ENCODE measurements around the gene BTBD8.

DNA sequence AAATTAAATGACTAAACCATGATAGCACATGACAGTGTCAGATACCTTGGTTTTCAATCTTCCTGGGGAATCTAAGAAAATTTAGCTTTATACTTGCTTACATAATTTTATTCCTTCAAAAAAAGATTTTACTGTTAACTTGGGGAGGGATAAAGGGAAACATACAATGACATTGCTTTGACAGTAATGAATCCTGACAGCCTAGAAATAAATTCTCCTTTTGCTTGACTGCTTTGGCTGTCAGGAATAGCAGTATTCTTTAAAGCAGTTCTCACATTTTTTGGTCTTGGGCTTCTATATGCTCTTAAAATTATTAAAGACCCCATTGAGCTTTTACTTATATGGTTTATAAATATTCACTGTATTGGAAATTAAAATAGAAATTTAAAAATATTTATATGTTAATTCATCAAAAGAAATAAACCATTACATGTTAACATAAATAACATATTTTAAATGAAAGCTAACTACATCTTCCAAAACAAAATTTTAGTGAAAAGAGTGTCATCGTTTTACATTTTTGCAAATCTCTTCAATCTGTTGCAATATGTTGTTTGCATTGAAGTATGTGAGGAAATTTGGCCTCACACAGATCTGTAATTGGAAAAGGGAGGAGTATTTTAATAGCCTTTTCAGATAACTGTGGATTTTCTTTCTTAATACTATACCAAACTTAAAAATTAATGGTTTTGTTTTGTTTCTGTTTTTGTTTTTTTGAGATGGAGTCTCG lies 34.2 kb upstream of the BTBD8 start:
- no peak for TF ChIP-seq EP300 (IDR thresholded peaks at IDR 0.05; ENCODE audit: borderline replicate concordance in 1 of 2, low read depth in 1 of 2, low read length in 1 of 2)
- TF ChIP-seq, protein P1, sequence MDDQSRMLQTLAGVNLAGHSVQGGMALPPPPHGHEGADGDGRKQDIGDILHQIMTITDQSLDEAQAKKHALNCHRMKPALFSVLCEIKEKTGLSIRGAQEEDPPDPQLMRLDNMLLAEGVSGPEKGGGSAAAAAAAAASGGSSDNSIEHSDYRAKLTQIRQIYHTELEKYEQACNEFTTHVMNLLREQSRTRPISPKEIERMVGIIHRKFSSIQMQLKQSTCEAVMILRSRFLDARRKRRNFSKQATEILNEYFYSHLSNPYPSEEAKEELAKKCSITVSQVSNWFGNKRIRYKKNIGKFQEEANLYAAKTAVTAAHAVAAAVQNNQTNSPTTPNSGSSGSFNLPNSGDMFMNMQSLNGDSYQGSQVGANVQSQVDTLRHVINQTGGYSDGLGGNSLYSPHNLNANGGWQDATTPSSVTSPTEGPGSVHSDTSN (IDR thresholded peaks at IDR 0.05) = no peak
- TF ChIP-seq, protein P2, sequence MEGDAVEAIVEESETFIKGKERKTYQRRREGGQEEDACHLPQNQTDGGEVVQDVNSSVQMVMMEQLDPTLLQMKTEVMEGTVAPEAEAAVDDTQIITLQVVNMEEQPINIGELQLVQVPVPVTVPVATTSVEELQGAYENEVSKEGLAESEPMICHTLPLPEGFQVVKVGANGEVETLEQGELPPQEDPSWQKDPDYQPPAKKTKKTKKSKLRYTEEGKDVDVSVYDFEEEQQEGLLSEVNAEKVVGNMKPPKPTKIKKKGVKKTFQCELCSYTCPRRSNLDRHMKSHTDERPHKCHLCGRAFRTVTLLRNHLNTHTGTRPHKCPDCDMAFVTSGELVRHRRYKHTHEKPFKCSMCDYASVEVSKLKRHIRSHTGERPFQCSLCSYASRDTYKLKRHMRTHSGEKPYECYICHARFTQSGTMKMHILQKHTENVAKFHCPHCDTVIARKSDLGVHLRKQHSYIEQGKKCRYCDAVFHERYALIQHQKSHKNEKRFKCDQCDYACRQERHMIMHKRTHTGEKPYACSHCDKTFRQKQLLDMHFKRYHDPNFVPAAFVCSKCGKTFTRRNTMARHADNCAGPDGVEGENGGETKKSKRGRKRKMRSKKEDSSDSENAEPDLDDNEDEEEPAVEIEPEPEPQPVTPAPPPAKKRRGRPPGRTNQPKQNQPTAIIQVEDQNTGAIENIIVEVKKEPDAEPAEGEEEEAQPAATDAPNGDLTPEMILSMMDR (IDR thresholded peaks at IDR 0.05) = no peak
- no peak for TF ChIP-seq TAF1 (IDR thresholded peaks at IDR 0.05; ENCODE audit: borderline replicate concordance, low read depth, low read length)
- TF ChIP-seq, protein P3, sequence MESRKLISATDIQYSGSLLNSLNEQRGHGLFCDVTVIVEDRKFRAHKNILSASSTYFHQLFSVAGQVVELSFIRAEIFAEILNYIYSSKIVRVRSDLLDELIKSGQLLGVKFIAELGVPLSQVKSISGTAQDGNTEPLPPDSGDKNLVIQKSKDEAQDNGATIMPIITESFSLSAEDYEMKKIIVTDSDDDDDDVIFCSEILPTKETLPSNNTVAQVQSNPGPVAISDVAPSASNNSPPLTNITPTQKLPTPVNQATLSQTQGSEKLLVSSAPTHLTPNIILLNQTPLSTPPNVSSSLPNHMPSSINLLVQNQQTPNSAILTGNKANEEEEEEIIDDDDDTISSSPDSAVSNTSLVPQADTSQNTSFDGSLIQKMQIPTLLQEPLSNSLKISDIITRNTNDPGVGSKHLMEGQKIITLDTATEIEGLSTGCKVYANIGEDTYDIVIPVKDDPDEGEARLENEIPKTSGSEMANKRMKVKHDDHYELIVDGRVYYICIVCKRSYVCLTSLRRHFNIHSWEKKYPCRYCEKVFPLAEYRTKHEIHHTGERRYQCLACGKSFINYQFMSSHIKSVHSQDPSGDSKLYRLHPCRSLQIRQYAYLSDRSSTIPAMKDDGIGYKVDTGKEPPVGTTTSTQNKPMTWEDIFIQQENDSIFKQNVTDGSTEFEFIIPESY (IDR thresholded peaks at IDR 0.05; ENCODE audit: borderline replicate concordance, low read depth) = no peak
- no peak for TF ChIP-seq TCF12 (IDR thresholded peaks at IDR 0.05)
- no peak for TF ChIP-seq TEAD4 (IDR thresholded peaks at IDR 0.05; ENCODE audit: borderline replicate concordance, insufficient read depth)
- TF ChIP-seq POLR2AphosphoS5 (IDR thresholded peaks at IDR 0.05; ENCODE audit: low read depth, low read length) = no peak

Data from SK-N-SH (cell line).